HUES6 (cell line): ENCODE measurements around the gene RNPS1.

Experiments
- H3K27ac ChIP-seq: 2 replicates; pipeline ENCODE4 v1.7.0; 2013; ENCODE audit warnings: low read depth, mild to moderate bottlenecking, low read length, inconsistent platforms
- H3K27me3 ChIP-seq: 2 replicates; pipeline ENCODE4 v1.6.1; 2013; ENCODE audit warnings: low read length; ENCODE audit not compliant: control insufficient read depth, insufficient read depth
- H3K36me3 ChIP-seq: 2 replicates; pipeline ENCODE4 v1.6.1; 2013; ENCODE audit warnings: low read length; ENCODE audit not compliant: control insufficient read depth, insufficient read depth
- H3K4me1 ChIP-seq: 2 replicates; pipeline ENCODE4 v1.6.1; 2013; ENCODE audit warnings: low read length; ENCODE audit not compliant: control insufficient read depth, insufficient read depth
- H3K4me3 ChIP-seq: 2 replicates; pipeline ENCODE4 v1.5.1; 2013; ENCODE audit warnings: low read depth, low read length
- H3K9ac ChIP-seq: one replicate; pipeline ENCODE4 v1.6.1; 2013; ENCODE audit warnings: mild to moderate bottlenecking, low read length
- H3K9me3 ChIP-seq: 2 replicates; pipeline ENCODE4 v1.6.1; 2013; ENCODE audit warnings: low read depth, low read length; ENCODE audit not compliant: control insufficient read depth, insufficient read depth

RNPS1 gene

GRCh38 chr16:2292221-2292620 lies 24.3 kb upstream of the RNPS1 start:
- Histone ChIP-seq H3K9ac (no peak overlapping the region), H3K9me3 (no peaks in the 10 kb centered on the region), H3K4me3 (no peak overlapping the region), H3K4me1 (no peaks in the 10 kb centered on the region), H3K27ac (no peak overlapping the region), H3K27me3 (no peaks in the 10 kb centered on the region), H3K36me3 (no peaks in the 10 kb centered on the region)

DNA sequence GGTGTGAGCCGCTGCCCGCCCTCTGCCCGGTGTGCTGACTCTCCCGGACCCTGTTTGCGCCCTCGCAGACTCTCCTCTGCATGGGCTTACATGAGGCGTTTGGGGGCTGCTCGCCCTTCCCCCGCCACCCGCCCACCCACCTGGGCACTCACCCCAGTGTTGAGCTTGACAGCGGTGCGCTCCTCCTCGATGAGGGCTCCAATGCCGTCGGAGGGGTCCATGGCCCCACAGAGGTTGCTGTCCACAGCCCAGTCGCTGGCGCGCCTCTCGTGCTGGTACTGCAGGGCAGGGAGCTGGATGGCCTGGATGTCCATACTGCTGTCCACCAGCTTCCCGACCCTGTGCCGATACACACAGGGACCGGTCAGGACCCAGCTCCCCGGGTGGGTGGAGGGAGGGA lies 21.4 kb upstream of the RNPS1 start:
- Histone ChIP-seq H3K4me3 (no peak overlapping the region), H3K27ac (no peak overlapping the region), H3K9me3 (no peaks in the 10 kb centered on the region), H3K9ac (no peak overlapping the region), H3K36me3 (no peaks in the 10 kb centered on the region), H3K27me3 (no peaks in the 10 kb centered on the region), H3K4me1 (no peaks in the 10 kb centered on the region)

GRCh38 chr16:2288726-2289125 lies 20.8 kb upstream of the RNPS1 start:
- no peak overlapping the region for H3K4me3 ChIP-seq
- H3K4me1 ChIP-seq: no peaks in the 10 kb centered on the region
- H3K36me3 ChIP-seq: no peaks in the 10 kb centered on the region
- H3K27ac ChIP-seq: no peak overlapping the region
- H3K9me3 ChIP-seq: no peaks in the 10 kb centered on the region
- no peak overlapping the region for H3K9ac ChIP-seq
- H3K27me3 ChIP-seq: no peaks in the 10 kb centered on the region

GRCh38 chr16:2287916-2288547 lies 20.1 kb upstream of the RNPS1 start:
- Histone ChIP-seq H3K27me3 (no peaks in the 10 kb centered on the region), H3K36me3 (no peaks in the 10 kb centered on the region), H3K27ac (no peak overlapping the region)

DNA sequence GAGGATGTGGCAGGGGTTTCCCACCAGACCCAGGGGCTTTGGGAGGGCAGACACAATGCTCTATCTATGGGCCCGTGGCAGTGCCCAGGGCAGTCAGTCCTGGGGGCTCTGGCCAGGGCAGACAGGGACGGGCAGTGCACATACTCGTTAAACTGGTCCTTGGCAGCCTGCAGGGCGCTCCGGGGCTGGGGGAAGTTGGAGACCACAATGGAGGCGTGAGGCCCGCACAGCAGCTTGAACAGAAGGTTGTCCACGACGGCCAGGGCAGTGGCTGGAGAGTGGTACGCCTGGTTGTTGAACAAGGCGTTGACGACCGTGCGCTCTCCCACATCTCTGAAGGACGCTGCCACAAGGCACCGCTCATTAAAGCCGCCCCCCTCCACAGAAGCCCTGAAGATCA lies 18.6 kb upstream of the RNPS1 start:
- Histone ChIP-seq H3K9me3 (no peaks in the 10 kb centered on the region), H3K27ac (no peak overlapping the region), H3K27me3 (no peaks in the 10 kb centered on the region), H3K4me3 (no peak overlapping the region), H3K36me3 (no peaks in the 10 kb centered on the region), H3K4me1 (no peaks in the 10 kb centered on the region), H3K9ac (no peak overlapping the region)

More at GRCh38 chr16:2287916-2288547, 20.1 kb upstream of the RNPS1 start:
- H3K4me3 ChIP-seq: no peak overlapping the region
- H3K4me1 ChIP-seq: no peaks in the 10 kb centered on the region
- H3K9me3 ChIP-seq: no peaks in the 10 kb centered on the region
- H3K9ac ChIP-seq: no peak overlapping the region

DNA sequence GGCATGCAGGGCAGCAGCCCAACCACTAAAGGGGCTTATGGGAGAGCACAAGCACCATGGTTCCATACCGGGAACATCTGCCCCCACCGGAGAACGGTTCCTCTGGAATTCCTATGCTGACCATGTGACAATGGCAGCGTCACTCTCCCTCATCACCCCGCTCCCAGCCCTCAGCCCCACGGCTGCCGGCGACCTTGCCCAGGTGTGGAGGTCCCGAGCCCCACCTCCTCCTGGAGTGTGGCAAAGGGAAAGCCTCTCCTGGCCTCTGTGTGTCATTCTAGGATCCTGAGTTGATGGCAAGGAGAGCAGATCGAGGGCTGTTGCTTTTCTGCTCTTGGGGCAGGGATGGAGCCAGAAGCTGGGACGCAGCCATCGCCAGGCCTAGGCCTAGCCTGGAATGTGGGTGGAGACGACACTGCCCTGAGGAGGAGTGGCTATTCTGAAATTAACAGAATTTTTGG lies 17.8 kb upstream of the RNPS1 start:
- H3K27me3 ChIP-seq: no peaks in the 10 kb centered on the region
- H3K9me3 ChIP-seq: no peaks in the 10 kb centered on the region
- no peaks in the 10 kb centered on the region for H3K4me1 ChIP-seq
- no peak overlapping the region for H3K27ac ChIP-seq
- H3K36me3 ChIP-seq: no peaks in the 10 kb centered on the region
- no peak overlapping the region for H3K9ac ChIP-seq
- no peak overlapping the region for H3K4me3 ChIP-seq

- Histone ChIP-seq H3K9me3 (no peaks in the 10 kb centered on the region), H3K36me3 (no peaks in the 10 kb centered on the region), H3K27ac (no peak overlapping the region), H3K4me3 (no peak overlapping the region), H3K27me3 (no peaks in the 10 kb centered on the region), H3K9ac (no peak overlapping the region), H3K4me1 (no peaks in the 10 kb centered on the region)
These were observed 17.1 kb upstream of the RNPS1 start for GRCh38 chr16:2284797-2285576.

GRCh38 chr16:2284001-2284770 lies 16.3 kb upstream of the RNPS1 start:
- Histone ChIP-seq H3K36me3 (no peaks in the 10 kb centered on the region), H3K27me3 (no peaks in the 10 kb centered on the region), H3K4me1 (no peaks in the 10 kb centered on the region), H3K9ac (no peak overlapping the region), H3K4me3 (no peak overlapping the region), H3K9me3 (no peaks in the 10 kb centered on the region), H3K27ac (no peak overlapping the region)

GRCh38 chr16:2282866-2283555 lies 15.1 kb upstream of the RNPS1 start:
- Histone ChIP-seq H3K27me3 (no peaks in the 10 kb centered on the region), H3K4me3 (no peak overlapping the region), H3K36me3 (no peaks in the 10 kb centered on the region)

GRCh38 chr16:2282262-2282661 lies 14.3 kb upstream of the RNPS1 start:
- Histone ChIP-seq H3K27me3 (no peaks in the 10 kb centered on the region), H3K9ac (no peak overlapping the region), H3K9me3 (no peaks in the 10 kb centered on the region), H3K36me3 (no peaks in the 10 kb centered on the region), H3K27ac (no peak overlapping the region), H3K4me3 (no peak overlapping the region), H3K4me1 (no peaks in the 10 kb centered on the region)

More at GRCh38 chr16:2282866-2283555, 15.1 kb upstream of the RNPS1 start:
- H3K27ac ChIP-seq: no peak overlapping the region
- H3K9me3 ChIP-seq: no peaks in the 10 kb centered on the region
- H3K9ac ChIP-seq: no peak overlapping the region
- no peaks in the 10 kb centered on the region for H3K4me1 ChIP-seq
